Activated naive CD8-positive, alpha-beta T cell treated with anti-CD3 and anti-CD28 coated beads for 36 hours (primary cell): ENCODE results near the gene ASB5. TPM values are rescaled to one million over a fixed set of nuclear protein-coding genes. Genes with fewer than 3 reads are reported as not detected.

Source experiments
- DNase-seq: peaks from one replicate; pipeline ENCODE4 v3.0.0; 2021
- H3K27ac Mint-ChIP-seq: one replicate; pipeline ENCODE4 v1.8.0; 2022; ENCODE audit warnings: mild to moderate bottlenecking, moderate library complexity, mixed read lengths
- H3K27me3 Mint-ChIP-seq: one replicate; pipeline ENCODE4 v1.8.0; 2022; ENCODE audit warnings: mild to moderate bottlenecking, mixed read lengths
- H3K36me3 Mint-ChIP-seq: one replicate; pipeline ENCODE4 v1.8.0; 2021; ENCODE audit warnings: mild to moderate bottlenecking, mixed read lengths
- H3K4me1 Mint-ChIP-seq: one replicate; pipeline ENCODE4 v1.8.0; 2021; ENCODE audit warnings: mixed read lengths
- H3K4me3 Mint-ChIP-seq: one replicate; pipeline ENCODE4 v1.8.0; 2022; ENCODE audit warnings: mild to moderate bottlenecking, moderate library complexity, mixed read lengths
- H3K9me3 Mint-ChIP-seq: one replicate; pipeline ENCODE4 v1.8.0; 2022; ENCODE audit warnings: mixed read lengths
- total RNA-seq, 2 experiments: library from RNA; stranded (reverse); gene quantifications; one replicate each; pipeline ENCODE4 v1.2.3, GENCODE V29; 2021

Gene ASB5
- total RNA-seq, 2 experiments from 2014 or later, result not detected

DNA sequence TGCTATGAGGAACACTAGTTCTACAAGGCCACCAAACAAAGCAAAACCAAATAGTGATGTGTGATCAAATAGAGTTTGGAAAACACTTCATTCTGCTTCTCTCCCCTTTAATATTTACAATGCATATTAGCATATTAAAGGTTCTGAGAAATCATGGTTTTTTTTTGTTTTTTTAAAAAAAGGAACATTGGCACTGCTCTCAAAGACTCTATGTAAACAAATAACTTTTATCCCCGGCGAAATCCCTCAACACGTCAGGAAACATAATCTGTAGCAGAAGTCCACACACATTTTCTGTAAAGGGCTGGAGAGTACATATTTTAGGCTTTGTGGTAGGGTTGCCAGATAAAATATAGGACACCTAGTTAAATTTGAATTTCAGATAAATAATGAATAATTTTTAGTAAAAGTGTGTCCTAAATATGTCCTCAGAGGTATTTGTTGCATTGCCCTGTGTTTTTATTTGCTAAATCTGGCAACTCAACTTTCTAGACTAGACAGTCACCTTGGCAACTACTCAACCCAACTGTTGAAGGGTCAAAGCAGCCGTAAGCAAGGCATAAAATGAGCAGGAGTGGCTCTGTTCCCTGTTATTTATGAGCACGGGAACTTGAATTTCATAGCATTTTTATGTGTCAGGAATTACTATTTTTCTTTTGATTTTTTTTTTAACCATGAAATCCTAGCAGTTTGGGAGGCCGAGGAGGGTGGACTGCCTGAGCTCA lies 82.2 kb downstream of the ASB5 start:
- Mint-ChIP-seq H3K27me3 (peaks cover 30% of the 10 kb centered on the region), H3K4me1 (peaks cover 16% of the 10 kb centered on the region), H3K27ac (no peak overlapping the region), H3K9me3 (no peaks in the 10 kb centered on the region), H3K36me3 (no peaks in the 10 kb centered on the region), H3K4me3 (no peak overlapping the region)
- no peak for DNase-seq

DNA sequence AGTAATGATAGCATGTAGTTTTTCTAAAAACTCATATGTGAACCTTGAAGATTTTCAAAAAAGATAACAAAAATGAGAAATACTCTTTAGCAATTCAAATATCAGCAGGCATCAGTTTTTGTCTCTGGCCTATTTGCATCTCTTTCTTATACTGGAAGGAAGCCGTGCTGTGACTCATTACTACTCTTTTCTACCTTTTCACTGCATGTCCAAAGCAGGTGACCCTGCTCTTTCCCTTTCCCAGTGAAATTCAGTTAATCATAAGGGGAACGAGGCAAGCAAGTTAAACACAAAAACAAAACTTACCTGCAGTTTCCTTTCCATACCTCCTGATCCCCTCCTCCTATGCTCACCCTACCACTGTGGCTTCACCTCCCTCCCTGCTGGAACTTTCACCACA lies 83.0 kb downstream of the ASB5 start:
- Mint-ChIP-seq H3K27ac (no peak overlapping the region), H3K4me3 (no peak overlapping the region), H3K4me1 (peaks cover 16% of the 10 kb centered on the region), H3K27me3 (peaks cover 23% of the 10 kb centered on the region), H3K9me3 (no peaks in the 10 kb centered on the region), H3K36me3 (no peaks in the 10 kb centered on the region)
- DNase-seq, result no peak

DNA sequence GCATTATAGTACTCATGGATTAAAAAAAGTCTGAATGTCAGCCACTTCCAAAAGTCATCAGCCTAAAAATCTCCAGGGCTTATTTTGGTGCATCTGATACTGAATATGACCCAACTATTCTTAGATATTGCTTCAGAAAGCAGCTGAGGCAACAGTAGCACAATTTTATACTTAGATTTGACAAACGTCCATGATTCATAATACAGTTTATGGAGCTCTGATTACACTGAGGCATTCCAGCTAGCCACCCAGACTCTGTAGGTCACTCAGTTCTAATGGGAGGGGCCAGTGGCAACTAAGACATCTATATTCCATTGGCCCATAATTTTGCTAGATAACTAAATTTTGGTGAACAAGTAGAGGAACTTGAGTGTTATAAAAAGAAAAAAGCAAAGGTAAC lies 84.0 kb downstream of the ASB5 start:
- Mint-ChIP-seq H3K27me3 (peaks cover 22% of the 10 kb centered on the region), H3K4me1 (peaks cover 16% of the 10 kb centered on the region)

More for the DNA sequence above, 84.0 kb downstream of the ASB5 start:
- H3K9me3 Mint-ChIP-seq, result no peaks in the 10 kb centered on the region
- DNase-seq, result no peak
- no peak overlapping the region for H3K27ac Mint-ChIP-seq
- no peaks in the 10 kb centered on the region for H3K36me3 Mint-ChIP-seq
- H3K4me3 Mint-ChIP-seq, result no peak overlapping the region

Other genes with a start within 250 kb of the ASB5 start
- 1 to 10 TPM; 1.9 to 2.7 TPM for gene WDR17, start 203.4 kb downstream of the ASB5 start, total RNA-seq
- not detected for gene SPATA4, start 73.6 kb downstream of the ASB5 start, total RNA-seq
- gene SPCS3, start 50.7 kb upstream of the ASB5 start, total RNA-seq, result 100 to 1,000 TPM; 165 to 166 TPM